ENCODE measurements around the gene DENND5A.

GRCh38 chr11:9206496-9206895 is 58.7 kb downstream of the DENND5A start:
- TF ChIP-seq CTCF (IDR thresholded peaks at IDR 0.05), result no peak
- TF ChIP-seq EZH2 (IDR thresholded peaks at IDR 0.05; ENCODE audit: borderline replicate concordance, insufficient read depth, low read depth, low read length, poor library complexity, severe bottlenecking), result no peak
